ENCODE data around the gene RIMBP2.
"Not testable (repeated sequence)": the region's sequence is repeated elsewhere in the genome, so short reads cannot be mapped to it uniquely, and the experiment has no call there.

Gene RIMBP2

GRCh38 chr12:130591736-130592135 lies 124.4 kb downstream of the RIMBP2 start:
- H3K27me3 ChIP-seq (ENCODE audit: control insufficient read depth, insufficient read depth, low read length, poor library complexity, severe bottlenecking), result no peaks in the 10 kb centered on the region
- WGBS, 2 experiments, result 86 to 88% methylated on average over 9 of the region's 9 CpGs

GRCh38 chr12:130590685-130591084 lies 125.4 kb downstream of the RIMBP2 start:
- H3K4me1 ChIP-seq (ENCODE audit: control insufficient read depth, insufficient read depth, low read length), result peaks cover 7% of the 10 kb centered on the region

More at GRCh38 chr12:130591736-130592135, 124.4 kb downstream of the RIMBP2 start:
- Histone ChIP-seq H3K9me3 (ENCODE audit: control insufficient read depth, low read length) (no peaks in the 10 kb centered on the region), H3K4me1 (ENCODE audit: control insufficient read depth, insufficient read depth, low read length) (peaks cover 7% of the 10 kb centered on the region), H3K36me3 (ENCODE audit: control insufficient read depth, insufficient read depth, low read length) (no peaks in the 10 kb centered on the region), H3K4me3 (ENCODE audit: insufficient read depth, low read depth, low read length) (no peak overlapping the region), H3K27ac (ENCODE audit: insufficient read depth, low read depth, low read length, poor library complexity, severe bottlenecking) (no peak overlapping the region)

GRCh38 chr12:130589540-130590317 lies 126.4 kb downstream of the RIMBP2 start:
- WGBS, 2 experiments, result 86 to 91% methylated on average over 6 to 9 of the region's 11 CpGs
- H3K4me1 ChIP-seq (ENCODE audit: control insufficient read depth, insufficient read depth, low read length), result peaks cover 7% of the 10 kb centered on the region
- H3K27me3 ChIP-seq (ENCODE audit: control insufficient read depth, insufficient read depth, low read length, poor library complexity, severe bottlenecking), result no peaks in the 10 kb centered on the region
- no peaks in the 10 kb centered on the region for H3K9me3 ChIP-seq (ENCODE audit: control insufficient read depth, low read length)
- H3K4me3 ChIP-seq (ENCODE audit: insufficient read depth, low read depth, low read length), result no peak overlapping the region
- no peak overlapping the region for H3K27ac ChIP-seq (ENCODE audit: insufficient read depth, low read depth, low read length, poor library complexity, severe bottlenecking)
- H3K36me3 ChIP-seq (ENCODE audit: control insufficient read depth, insufficient read depth, low read length), result no peaks in the 10 kb centered on the region

More at GRCh38 chr12:130590685-130591084, 125.4 kb downstream of the RIMBP2 start:
- WGBS, 2 experiments, result 94 to 96% methylated on average over 12 of the region's 12 CpGs
- Histone ChIP-seq H3K27ac (ENCODE audit: insufficient read depth, low read depth, low read length, poor library complexity, severe bottlenecking) (no peak overlapping the region), H3K9me3 (ENCODE audit: control insufficient read depth, low read length) (no peaks in the 10 kb centered on the region), H3K4me3 (ENCODE audit: insufficient read depth, low read depth, low read length) (no peak overlapping the region), H3K36me3 (ENCODE audit: control insufficient read depth, insufficient read depth, low read length) (no peaks in the 10 kb centered on the region), H3K27me3 (ENCODE audit: control insufficient read depth, insufficient read depth, low read length, poor library complexity, severe bottlenecking) (no peaks in the 10 kb centered on the region)

- Histone ChIP-seq H3K27me3 (ENCODE audit: control insufficient read depth, insufficient read depth, low read length, poor library complexity, severe bottlenecking) (no peaks in the 10 kb centered on the region), H3K36me3 (ENCODE audit: control insufficient read depth, insufficient read depth, low read length) (no peaks in the 10 kb centered on the region), H3K4me1 (ENCODE audit: control insufficient read depth, insufficient read depth, low read length) (peaks cover 7% of the 10 kb centered on the region), H3K9me3 (ENCODE audit: control insufficient read depth, low read length) (no peaks in the 10 kb centered on the region), H3K4me3 (ENCODE audit: insufficient read depth, low read depth, low read length) (no peak overlapping the region), H3K27ac (ENCODE audit: insufficient read depth, low read depth, low read length, poor library complexity, severe bottlenecking) (no peak overlapping the region)
- WGBS, 2 experiments, result 85 to 88% methylated on average over 10 to 11 of the region's 11 CpGs
These were observed 127.2 kb downstream of the RIMBP2 start for GRCh38 chr12:130588696-130589539.

GRCh38 chr12:130587966-130588365 lies 128.1 kb downstream of the RIMBP2 start:
- Histone ChIP-seq H3K4me1 (ENCODE audit: control insufficient read depth, insufficient read depth, low read length) (peaks cover 7% of the 10 kb centered on the region), H3K27ac (ENCODE audit: insufficient read depth, low read depth, low read length, poor library complexity, severe bottlenecking) (no peak overlapping the region), H3K36me3 (ENCODE audit: control insufficient read depth, insufficient read depth, low read length) (no peaks in the 10 kb centered on the region), H3K4me3 (ENCODE audit: insufficient read depth, low read depth, low read length) (no peak overlapping the region), H3K27me3 (ENCODE audit: control insufficient read depth, insufficient read depth, low read length, poor library complexity, severe bottlenecking) (no peaks in the 10 kb centered on the region), H3K9me3 (ENCODE audit: control insufficient read depth, low read length) (no peaks in the 10 kb centered on the region)
- WGBS, 2 experiments, result 96 to 97% methylated on average over 3 to 4 of the region's 4 CpGs

GRCh38 chr12:130584475-130584874 lies 131.6 kb downstream of the RIMBP2 start:
- not testable (repeated sequence) for H3K9me3 ChIP-seq (ENCODE audit: control insufficient read depth, low read length); H3K4me1 ChIP-seq (ENCODE audit: control insufficient read depth, insufficient read depth, low read length); H3K36me3 ChIP-seq (ENCODE audit: control insufficient read depth, insufficient read depth, low read length); H3K4me3 ChIP-seq (ENCODE audit: insufficient read depth, low read depth, low read length); H3K27me3 ChIP-seq (ENCODE audit: control insufficient read depth, insufficient read depth, low read length, poor library complexity, severe bottlenecking); H3K27ac ChIP-seq (ENCODE audit: insufficient read depth, low read depth, low read length, poor library complexity, severe bottlenecking)

- Histone ChIP-seq H3K27ac (ENCODE audit: insufficient read depth, low read depth, low read length, poor library complexity, severe bottlenecking) (no peak overlapping the region), H3K4me1 (ENCODE audit: control insufficient read depth, insufficient read depth, low read length) (no peaks in the 10 kb centered on the region), H3K4me3 (ENCODE audit: insufficient read depth, low read depth, low read length) (no peak overlapping the region), H3K27me3 (ENCODE audit: control insufficient read depth, insufficient read depth, low read length, poor library complexity, severe bottlenecking) (no peaks in the 10 kb centered on the region), H3K9me3 (ENCODE audit: control insufficient read depth, low read length) (no peaks in the 10 kb centered on the region), H3K36me3 (ENCODE audit: control insufficient read depth, insufficient read depth, low read length) (no peaks in the 10 kb centered on the region)
- WGBS, 2 experiments, result 88 to 93% methylated on average over 4 of the region's 4 CpGs
These were observed 132.3 kb downstream of the RIMBP2 start for GRCh38 chr12:130583800-130584199.

GRCh38 chr12:130583317-130583716 lies 132.8 kb downstream of the RIMBP2 start:
- Histone ChIP-seq H3K27ac (ENCODE audit: insufficient read depth, low read depth, low read length, poor library complexity, severe bottlenecking) (no peak overlapping the region), H3K36me3 (ENCODE audit: control insufficient read depth, insufficient read depth, low read length) (no peaks in the 10 kb centered on the region), H3K9me3 (ENCODE audit: control insufficient read depth, low read length) (no peaks in the 10 kb centered on the region), H3K27me3 (ENCODE audit: control insufficient read depth, insufficient read depth, low read length, poor library complexity, severe bottlenecking) (no peaks in the 10 kb centered on the region), H3K4me3 (ENCODE audit: insufficient read depth, low read depth, low read length) (no peak overlapping the region), H3K4me1 (ENCODE audit: control insufficient read depth, insufficient read depth, low read length) (no peaks in the 10 kb centered on the region)
- WGBS, 2 experiments, result 90 to 92% methylated on average over 5 of the region's 5 CpGs

- 91 to 95% methylated on average over 6 of the region's 6 CpGs for WGBS, 2 experiments
- Histone ChIP-seq H3K27ac (ENCODE audit: insufficient read depth, low read depth, low read length, poor library complexity, severe bottlenecking) (no peak overlapping the region), H3K27me3 (ENCODE audit: control insufficient read depth, insufficient read depth, low read length, poor library complexity, severe bottlenecking) (no peaks in the 10 kb centered on the region), H3K4me1 (ENCODE audit: control insufficient read depth, insufficient read depth, low read length) (no peaks in the 10 kb centered on the region), H3K9me3 (ENCODE audit: control insufficient read depth, low read length) (no peaks in the 10 kb centered on the region), H3K36me3 (ENCODE audit: control insufficient read depth, insufficient read depth, low read length) (no peaks in the 10 kb centered on the region), H3K4me3 (ENCODE audit: insufficient read depth, low read depth, low read length) (no peak overlapping the region)
These were observed 133.8 kb downstream of the RIMBP2 start for GRCh38 chr12:130582286-130582685.

GRCh38 chr12:130581782-130582181 lies 134.3 kb downstream of the RIMBP2 start:
- no peak overlapping the region for H3K4me3 ChIP-seq (ENCODE audit: insufficient read depth, low read depth, low read length)
- 78 to 79% methylated on average over 5 of the region's 5 CpGs for WGBS, 2 experiments
- no peaks in the 10 kb centered on the region for H3K4me1 ChIP-seq (ENCODE audit: control insufficient read depth, insufficient read depth, low read length)
- H3K27ac ChIP-seq (ENCODE audit: insufficient read depth, low read depth, low read length, poor library complexity, severe bottlenecking), result no peak overlapping the region
- H3K9me3 ChIP-seq (ENCODE audit: control insufficient read depth, low read length), result no peaks in the 10 kb centered on the region
- H3K27me3 ChIP-seq (ENCODE audit: control insufficient read depth, insufficient read depth, low read length, poor library complexity, severe bottlenecking), result no peaks in the 10 kb centered on the region
- H3K36me3 ChIP-seq (ENCODE audit: control insufficient read depth, insufficient read depth, low read length), result no peaks in the 10 kb centered on the region

Data from ectodermal cell (in vitro differentiated cells).